Renal cortex interstitium (tissue), 11 donors: ENCODE data around the gene MOSPD3. TPM values are rescaled to one million over a fixed set of nuclear protein-coding genes. Genes with fewer than 3 reads are reported as not detected.

Source experiments
- DNase-seq, 11 donors: peaks; one replicate each; pipeline ENCODE4 v3.0.0-alpha.2; 2013; ENCODE audit warnings: low read depth in 9 of 11, low spot score in 4 of 11; ENCODE audit errors: extremely low read depth in 1 of 11
- polyA plus RNA-seq, 3 donors: library from polyadenylated mRNA; unstranded; fragments of 120-200 nt; gene quantifications; one replicate each; pipeline ENCODE4 v1.2.1, GENCODE V29; 2013; ENCODE audit not compliant: insufficient read length in 3 of 3

Gene MOSPD3
- polyA plus RNA-seq, 3 donors = 20.6 to 31.9 (median 28.8) TPM

DNA sequence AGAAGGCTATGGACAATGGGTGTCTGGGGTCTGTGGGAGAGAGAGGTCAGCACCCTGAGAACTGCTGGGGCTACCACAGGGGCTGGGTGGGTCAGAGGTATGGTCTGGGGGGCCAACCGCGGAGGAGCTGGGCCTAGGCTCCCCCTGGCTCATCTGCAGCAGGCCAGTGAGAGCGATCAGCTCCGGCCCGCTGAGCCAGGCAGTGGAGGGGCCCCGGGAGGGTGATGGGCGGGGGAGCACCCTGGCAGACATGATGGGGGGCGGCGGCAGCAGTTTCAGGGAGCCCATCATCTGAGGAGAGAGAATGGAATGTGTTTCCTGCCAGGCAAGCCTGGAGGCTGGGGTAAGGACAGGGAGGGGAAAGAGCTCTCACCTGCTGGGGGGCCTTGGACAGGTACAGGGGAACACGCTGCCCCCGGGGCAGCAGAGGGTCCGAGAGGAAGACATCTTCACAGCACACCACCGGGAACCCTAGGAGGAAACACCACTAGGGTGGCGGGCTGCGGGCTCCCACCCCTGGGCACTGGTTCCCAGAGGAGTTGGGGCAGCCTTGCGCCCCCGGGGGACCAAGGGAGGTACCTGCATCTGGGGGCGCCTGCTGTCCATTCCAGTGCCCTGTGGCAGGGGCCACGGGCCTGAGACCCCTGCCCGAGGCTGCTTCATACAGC is 39.9 kb upstream of the MOSPD3 start:
- no peak for DNase-seq

GRCh38 chr7:100572949-100573675 is 39.2 kb upstream of the MOSPD3 start:
- DNase-seq = no peak

DNA sequence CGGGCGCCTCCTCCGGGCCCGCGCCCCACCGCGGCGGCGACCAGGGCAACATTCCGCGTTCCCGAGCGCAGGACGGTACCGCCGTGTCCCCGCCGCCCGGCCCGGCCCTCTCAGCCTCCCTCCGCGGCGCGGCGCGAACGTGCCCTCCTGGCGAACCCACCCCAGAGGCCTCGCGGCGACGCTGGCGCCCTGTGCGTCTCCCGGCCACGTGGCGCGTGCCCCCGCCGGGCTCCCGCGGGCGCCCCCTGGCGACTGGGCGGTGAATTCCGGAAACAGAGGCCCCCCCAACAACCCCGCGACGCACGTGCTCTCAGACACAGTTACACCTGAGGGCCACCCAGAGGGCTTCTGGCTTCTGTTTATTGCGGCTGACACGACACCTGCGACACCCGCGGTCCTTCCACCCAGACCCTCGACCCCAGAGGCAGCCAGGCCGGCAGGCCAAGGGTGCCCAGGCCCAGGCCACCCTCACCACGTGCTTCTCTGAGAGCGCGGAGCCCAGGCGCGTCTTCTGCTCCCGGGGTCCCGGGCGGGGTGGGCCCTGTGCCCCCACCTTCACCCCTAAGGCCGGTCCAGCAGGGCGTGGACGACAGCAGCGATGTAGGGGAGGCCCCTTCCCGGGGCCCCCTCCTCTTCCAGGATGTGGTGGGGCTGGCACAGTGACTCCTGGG is 38.5 kb upstream of the MOSPD3 start, which contains the start of gene SAP25:
Gene SAP25, minus strand, starts transcription at position 210 of the 671 bp plus-strand sequence. Its CDS starts 158 bp downstream, at position 52.
- DNase-seq = no peak

- DNase-seq = no peak
Measured at GRCh38 chr7:100574362-100575205, 37.8 kb upstream of the MOSPD3 start.

GRCh38 chr7:100575206-100575631 is 37.1 kb upstream of the MOSPD3 start:
- DNase-seq = no peak

DNA sequence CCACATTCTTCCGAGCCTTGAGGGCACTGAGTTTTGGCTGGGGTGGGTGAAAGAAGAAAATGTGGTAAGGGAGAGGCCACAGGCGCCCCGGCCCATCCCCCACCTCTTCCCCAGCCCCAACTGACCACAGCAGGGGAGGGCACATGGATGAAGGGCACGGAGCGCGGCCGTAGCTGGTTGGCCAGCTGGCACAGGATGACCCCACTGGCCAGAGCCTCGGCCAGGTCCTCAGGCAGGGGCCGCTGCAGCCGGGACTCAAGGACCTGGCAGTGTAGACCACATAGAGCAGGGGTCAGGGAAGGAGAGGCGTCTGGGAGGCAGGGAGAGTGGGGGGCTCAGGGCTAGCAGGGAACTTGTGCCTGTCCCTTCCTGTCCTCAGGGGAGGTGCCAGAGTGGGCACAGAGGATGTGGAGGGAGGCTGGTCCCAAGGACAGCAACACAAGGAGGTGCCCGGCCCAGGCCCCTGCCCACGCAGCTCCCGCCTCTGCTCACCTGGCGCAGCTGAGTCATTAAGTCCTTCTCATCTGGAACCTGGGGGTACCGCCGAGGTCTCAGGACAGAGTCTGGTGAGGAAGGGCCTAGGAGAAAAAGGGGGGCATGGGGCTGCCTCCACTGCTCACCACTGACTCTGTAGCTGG is 36.5 kb upstream of the MOSPD3 start:
- DNase-seq = no peak

GRCh38 chr7:100576384-100576993 is 35.9 kb upstream of the MOSPD3 start:
- DNase-seq = no peak

GRCh38 chr7:100577103-100577502 is 35.2 kb upstream of the MOSPD3 start:
- no peak for DNase-seq

DNA sequence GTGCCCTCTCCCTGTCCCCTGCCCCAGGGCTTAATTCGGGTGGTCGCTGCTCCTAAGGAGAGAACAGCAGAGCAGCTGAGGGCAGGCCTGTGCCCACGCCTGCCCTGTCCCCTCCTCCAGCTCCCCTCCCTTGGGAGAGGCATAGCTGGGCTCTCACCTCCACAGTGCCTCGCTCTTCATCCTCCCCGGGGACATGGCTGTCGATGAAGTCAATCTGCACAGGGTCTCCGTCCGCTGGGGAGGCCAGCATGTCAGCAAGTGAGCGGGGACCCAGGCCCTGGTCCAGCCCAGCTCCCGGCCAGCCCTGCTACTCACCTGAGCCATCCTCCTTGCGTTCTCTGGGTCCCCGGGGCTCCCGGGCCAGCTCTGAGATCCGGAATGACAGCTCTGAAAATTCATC is 34.8 kb upstream of the MOSPD3 start:
- DNase-seq = no peak

- DNase-seq = no peak
Measured at GRCh38 chr7:100578246-100579183, 33.8 kb upstream of the MOSPD3 start.

DNA sequence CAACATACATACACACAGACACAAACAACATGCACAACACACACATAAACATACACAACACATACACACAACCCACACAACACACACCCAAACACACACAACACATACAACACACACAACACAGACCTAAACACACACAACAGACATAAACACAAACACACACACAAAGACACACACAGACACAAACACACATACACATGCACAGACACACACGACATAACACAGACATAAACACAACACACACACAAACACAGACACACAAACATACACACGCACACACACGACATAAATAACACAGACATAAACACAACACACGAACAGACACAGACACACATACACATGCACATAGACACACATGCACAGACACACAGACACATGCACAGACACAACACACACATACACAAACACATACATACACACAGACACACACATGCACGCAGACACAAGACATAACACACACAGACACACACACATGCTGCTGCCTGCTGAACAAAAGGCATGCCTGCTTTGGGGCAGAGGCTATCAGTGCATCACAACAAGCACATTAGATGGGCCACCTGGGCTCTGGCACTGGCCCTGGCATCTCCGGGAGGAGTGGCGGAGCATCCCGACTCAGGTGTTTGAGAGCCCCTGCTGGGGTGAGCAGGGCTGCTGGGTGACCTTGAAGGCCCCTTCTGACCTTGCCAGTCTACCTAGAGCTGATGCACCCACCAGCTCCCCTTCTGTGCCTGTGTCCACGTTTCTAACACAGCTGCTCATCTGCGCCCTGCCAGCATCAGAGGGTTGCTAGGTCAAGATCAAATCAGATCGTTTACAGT is 31.7 kb upstream of the MOSPD3 start:
- no peak for DNase-seq

DNA sequence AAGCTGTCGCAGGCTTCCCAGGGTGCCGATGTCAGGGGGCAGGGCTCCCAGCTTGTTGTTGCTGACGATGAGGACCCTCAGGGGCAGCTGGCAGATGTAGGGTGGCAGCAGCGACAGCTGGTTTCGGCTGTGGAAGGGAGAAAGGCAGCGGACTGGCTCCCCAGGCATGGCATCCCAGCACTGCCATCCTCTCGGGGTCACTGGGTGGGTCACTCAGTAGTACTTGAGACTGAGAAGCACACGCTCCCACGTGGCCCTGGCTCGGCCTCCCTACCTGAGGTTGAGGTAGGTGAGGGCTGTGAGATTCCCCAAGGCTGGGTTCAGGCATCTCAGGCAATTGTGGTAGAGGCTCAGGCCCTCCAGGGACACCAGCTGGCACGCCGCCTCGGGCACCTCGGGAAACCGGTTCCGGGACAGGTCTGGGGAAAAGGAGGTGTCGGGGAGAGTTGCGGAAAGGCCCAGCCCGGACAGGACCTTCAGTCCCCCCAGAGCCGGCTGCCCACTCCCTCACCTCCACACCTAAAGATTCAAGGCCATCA is 30.2 kb upstream of the MOSPD3 start:
- no peak for DNase-seq

DNA sequence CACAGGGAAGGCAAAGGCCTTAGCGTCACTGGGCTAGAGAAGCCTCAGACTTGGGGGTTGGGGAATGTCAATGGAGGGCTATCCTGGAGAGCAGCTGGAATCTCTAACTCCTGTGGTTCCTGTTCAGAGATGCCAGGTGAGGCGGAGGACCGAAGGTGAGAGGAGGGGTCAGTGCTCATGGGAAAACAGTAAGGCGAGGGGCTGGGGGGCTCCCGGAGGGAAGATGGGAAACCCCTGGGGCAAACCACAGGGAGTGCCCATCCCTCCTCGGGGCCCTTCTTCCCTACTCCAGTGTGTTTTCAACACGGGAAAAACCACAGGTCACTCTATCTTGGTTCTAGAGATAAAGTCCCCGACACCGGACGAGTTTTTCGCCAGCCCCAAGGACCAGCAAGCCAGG is 29.7 kb upstream of the MOSPD3 start:
- DNase-seq = no peak

- DNase-seq = no peak
Measured at GRCh38 chr7:100583132-100584053, 28.9 kb upstream of the MOSPD3 start.

- DNase-seq = no peak
Measured at GRCh38 chr7:100584054-100584682, 28.2 kb upstream of the MOSPD3 start.
